ENCODE data around the gene MAP1LC3B.

The MAP1LC3B gene

GRCh38 chr16:87350031-87350430, 42.1 kb upstream of the MAP1LC3B start:
- no peak for TF ChIP-seq CTCF (IDR thresholded peaks at IDR 0.05; ENCODE audit: low read depth, low read length)
- Histone ChIP-seq H3K27ac (peak overlapping the region; percentile 98), H3K4me3 (ENCODE audit: low read depth, low read length) (no peak overlapping the region), H3K27me3 (ENCODE audit: insufficient read depth, low read depth, severe bottlenecking) (no peaks in the 10 kb centered on the region), H3K36me3 (peaks cover 7% of the 10 kb centered on the region), H3K9me3 (ENCODE audit: severe bottlenecking) (no peaks in the 10 kb centered on the region)
- DNase-seq, result no peak

- Histone ChIP-seq H3K4me3 (ENCODE audit: low read depth, low read length) (peak overlapping the region; percentile 28), H3K27me3 (ENCODE audit: insufficient read depth, low read depth, severe bottlenecking) (no peaks in the 10 kb centered on the region), H3K9me3 (ENCODE audit: severe bottlenecking) (no peaks in the 10 kb centered on the region), H3K27ac (peak overlapping the region; percentile 98), H3K36me3 (peaks cover 7% of the 10 kb centered on the region)
- DNase-seq, result peak; percentile 58
- TF ChIP-seq CTCF (IDR thresholded peaks at IDR 0.05; ENCODE audit: low read depth, low read length), result no peak
Observed at GRCh38 chr16:87350681-87351319, 41.3 kb upstream of the MAP1LC3B start.

GRCh38 chr16:87351320-87351698, 40.8 kb upstream of the MAP1LC3B start:
- TF ChIP-seq CTCF (IDR thresholded peaks at IDR 0.05; ENCODE audit: low read depth, low read length), result no peak

GRCh38 chr16:87352818-87353217, 39.3 kb upstream of the MAP1LC3B start:
- TF ChIP-seq CTCF (IDR thresholded peaks at IDR 0.05; ENCODE audit: low read depth, low read length), result peak; percentile 29; the same call in 1 of the 2 replicates
- Histone ChIP-seq H3K36me3 (peaks cover 9% of the 10 kb centered on the region), H3K9me3 (ENCODE audit: severe bottlenecking) (no peaks in the 10 kb centered on the region), H3K4me3 (ENCODE audit: low read depth, low read length) (no peak overlapping the region; the same call in 1 of the 2 replicates), H3K27me3 (ENCODE audit: insufficient read depth, low read depth, severe bottlenecking) (no peaks in the 10 kb centered on the region), H3K27ac (peak overlapping the region; percentile 98)
- DNase-seq, result peak; percentile 61

More at GRCh38 chr16:87351320-87351698, 40.8 kb upstream of the MAP1LC3B start:
- H3K9me3 ChIP-seq (ENCODE audit: severe bottlenecking), result no peaks in the 10 kb centered on the region
- H3K36me3 ChIP-seq, result peaks cover 7% of the 10 kb centered on the region
- peak; percentile 89 for DNase-seq
- H3K27me3 ChIP-seq (ENCODE audit: insufficient read depth, low read depth, severe bottlenecking), result no peaks in the 10 kb centered on the region
- peak overlapping the region; percentile 28 for H3K4me3 ChIP-seq (ENCODE audit: low read depth, low read length)
- peak overlapping the region; percentile 98 for H3K27ac ChIP-seq

GRCh38 chr16:87353613-87354012, 38.5 kb upstream of the MAP1LC3B start:
- Histone ChIP-seq H3K27me3 (ENCODE audit: insufficient read depth, low read depth, severe bottlenecking) (no peaks in the 10 kb centered on the region), H3K4me3 (ENCODE audit: low read depth, low read length) (no peak overlapping the region), H3K36me3 (peaks cover 11% of the 10 kb centered on the region), H3K27ac (peak overlapping the region; percentile 98), H3K9me3 (ENCODE audit: severe bottlenecking) (no peaks in the 10 kb centered on the region)
- TF ChIP-seq CTCF (IDR thresholded peaks at IDR 0.05; ENCODE audit: low read depth, low read length), result no peak
- DNase-seq, result no peak

- Histone ChIP-seq H3K4me3 (ENCODE audit: low read depth, low read length) (no peak overlapping the region), H3K9me3 (ENCODE audit: severe bottlenecking) (no peaks in the 10 kb centered on the region), H3K36me3 (peaks cover 23% of the 10 kb centered on the region), H3K27ac (peak overlapping the region; percentile 20; the same call in 1 of the 2 replicates), H3K27me3 (ENCODE audit: insufficient read depth, low read depth, severe bottlenecking) (no peaks in the 10 kb centered on the region)
- no peak for DNase-seq
- TF ChIP-seq CTCF (IDR thresholded peaks at IDR 0.05; ENCODE audit: low read depth, low read length), result no peak
Observed at GRCh38 chr16:87356491-87356853, 35.7 kb upstream of the MAP1LC3B start.
